ENCODE results near the gene GPN1. TPM values are rescaled to one million over a fixed set of nuclear protein-coding genes. Genes with fewer than 3 reads are reported as not detected.
A peak's percentile ranks its signal among the peaks of the same experiment; 100 is the strongest.
"Not testable (repeated sequence)": the region's sequence is repeated elsewhere in the genome, so short reads cannot be mapped to it uniquely, and the experiment has no call there.

The GPN1 gene
- total RNA-seq (2014; rRNA removed; shearing (Covaris generic); ENCODE audit: low replicate concordance) = 47.2 and 58.4 TPM in 2 replicates

DNA sequence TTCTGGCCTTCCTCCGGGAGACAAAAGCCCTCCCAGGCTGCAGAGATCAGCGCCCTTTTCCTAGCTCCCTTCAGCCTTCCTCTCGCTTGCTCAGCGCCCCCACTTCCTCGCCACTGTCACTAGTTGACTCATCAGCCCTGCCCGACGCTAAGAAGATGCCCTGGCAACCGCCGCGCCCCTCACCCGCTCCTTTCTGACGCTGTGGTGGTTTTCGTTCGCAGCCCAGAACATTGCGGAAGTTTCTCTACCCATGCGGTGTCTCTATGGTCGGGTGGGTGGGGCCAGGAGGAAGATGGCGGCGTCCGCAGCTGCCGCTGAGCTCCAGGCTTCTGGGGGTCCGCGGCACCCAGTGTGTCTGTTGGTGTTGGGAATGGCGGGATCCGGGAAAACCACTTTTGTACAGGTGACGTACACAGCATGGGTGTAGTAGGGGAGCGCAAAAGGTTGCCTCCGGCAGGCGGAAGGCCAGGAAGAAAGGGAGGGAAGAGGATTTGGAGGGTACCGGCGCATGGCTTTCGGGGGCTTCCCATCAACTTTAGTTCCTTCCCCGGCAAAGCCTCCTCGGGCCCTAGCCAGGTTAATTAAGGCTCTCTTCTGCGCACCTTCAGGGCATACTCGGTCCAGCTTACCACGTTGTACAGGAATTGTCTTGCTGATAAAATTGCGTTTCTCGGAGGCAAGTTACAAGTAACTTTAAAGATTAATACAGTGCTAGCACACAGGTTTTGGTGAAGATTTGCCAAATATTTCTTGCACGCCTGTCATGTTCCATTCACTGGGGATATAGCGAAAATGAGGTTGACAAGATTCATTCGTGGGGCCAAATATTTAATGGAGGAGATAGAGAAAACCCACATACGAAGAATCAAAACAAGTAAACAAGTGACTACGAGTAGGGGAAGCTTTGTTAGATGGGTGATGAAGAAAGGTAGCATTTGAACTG is at the start of gene GPN1, which contains the start of gene CCDC121:
Gene GPN1 (plus strand): TSS at position 284 of the 943 bp plus-strand sequence. CDS start 9 bp downstream, at position 293.
Gene CCDC121 (minus strand): TSS at position 246 of the 943 bp plus-strand sequence. CDS start 1,213 bp downstream, outside the sequence.
- in situ Hi-C loops (cut with HindIII; ENCODE audit: low pct_unique_long_range_greater_than_20kb, low sequenced_read_pairs) = no loop called here

DNA sequence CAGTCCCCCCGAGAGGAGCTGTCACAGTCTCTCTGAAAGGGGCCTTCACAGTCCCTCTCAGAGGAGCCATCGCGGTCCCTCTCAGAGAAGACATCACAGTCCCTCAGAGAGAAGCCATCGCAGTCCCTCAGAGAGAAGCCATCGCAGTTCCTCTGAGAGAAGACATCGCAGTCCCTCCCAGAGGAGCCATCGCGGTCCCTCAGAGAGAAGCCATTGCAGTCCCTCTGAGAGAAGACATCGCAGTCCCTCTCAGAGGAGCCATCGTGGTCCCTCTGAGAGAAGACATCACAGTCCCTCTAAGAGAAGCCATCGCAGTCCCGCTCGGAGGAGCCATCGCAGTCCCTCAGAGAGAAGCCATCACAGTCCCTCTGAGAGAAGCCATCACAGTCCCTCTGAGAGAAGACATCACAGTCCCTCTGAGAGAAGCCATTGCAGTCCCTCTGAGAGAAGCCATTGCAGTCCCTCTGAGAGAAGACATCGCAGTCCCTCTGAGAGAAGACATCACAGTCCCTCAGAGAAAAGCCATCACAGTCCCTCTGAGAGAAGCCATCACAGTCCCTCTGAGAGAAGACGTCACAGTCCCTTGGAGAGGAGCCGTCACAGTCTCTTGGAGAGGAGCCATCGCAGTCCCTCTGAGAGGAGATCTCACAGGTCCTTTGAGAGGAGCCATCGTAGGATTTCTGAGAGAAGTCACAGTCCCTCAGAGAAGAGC is 47.3 kb upstream of the GPN1 start:
- in situ Hi-C loops (cut with HindIII; ENCODE audit: low pct_unique_long_range_greater_than_20kb, low sequenced_read_pairs) = no loop called here
- no peak for DNase-seq (ENCODE audit: low read depth)

More for the DNA sequence above, at the start of gene GPN1, which contains the start of gene CCDC121:
- peak; percentile 92 for DNase-seq (ENCODE audit: low read depth)

DNA sequence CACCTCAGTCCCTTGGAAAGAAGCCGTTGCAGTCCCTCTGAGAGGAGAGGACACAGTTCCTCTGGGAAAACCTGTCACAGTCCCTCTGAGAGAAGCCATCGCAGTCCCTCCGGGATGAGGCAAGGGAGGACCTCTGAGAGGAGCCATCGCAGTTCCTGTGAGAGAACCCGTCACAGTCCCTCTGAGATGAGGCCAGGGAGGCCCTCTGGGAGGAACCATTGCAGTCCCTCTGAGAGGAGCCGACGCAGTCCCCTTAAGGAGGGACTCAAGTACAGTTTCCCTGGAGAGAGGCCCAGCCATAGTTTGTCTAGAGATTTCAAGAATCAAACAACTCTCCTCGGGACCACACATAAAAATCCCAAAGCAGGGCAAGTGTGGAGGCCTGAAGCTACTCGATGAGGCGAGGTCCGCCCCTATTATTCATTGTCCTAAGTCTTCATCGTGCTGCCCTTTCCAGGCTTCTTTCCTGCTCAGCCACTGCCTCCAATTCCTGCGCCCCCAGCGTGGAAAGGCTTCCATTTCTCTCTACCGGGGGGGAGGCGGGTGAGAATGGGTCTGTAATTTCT is 46.6 kb upstream of the GPN1 start:
- DNase-seq (ENCODE audit: low read depth) = no peak
- in situ Hi-C loops (cut with HindIII; ENCODE audit: low pct_unique_long_range_greater_than_20kb, low sequenced_read_pairs) = no loop called here

DNA sequence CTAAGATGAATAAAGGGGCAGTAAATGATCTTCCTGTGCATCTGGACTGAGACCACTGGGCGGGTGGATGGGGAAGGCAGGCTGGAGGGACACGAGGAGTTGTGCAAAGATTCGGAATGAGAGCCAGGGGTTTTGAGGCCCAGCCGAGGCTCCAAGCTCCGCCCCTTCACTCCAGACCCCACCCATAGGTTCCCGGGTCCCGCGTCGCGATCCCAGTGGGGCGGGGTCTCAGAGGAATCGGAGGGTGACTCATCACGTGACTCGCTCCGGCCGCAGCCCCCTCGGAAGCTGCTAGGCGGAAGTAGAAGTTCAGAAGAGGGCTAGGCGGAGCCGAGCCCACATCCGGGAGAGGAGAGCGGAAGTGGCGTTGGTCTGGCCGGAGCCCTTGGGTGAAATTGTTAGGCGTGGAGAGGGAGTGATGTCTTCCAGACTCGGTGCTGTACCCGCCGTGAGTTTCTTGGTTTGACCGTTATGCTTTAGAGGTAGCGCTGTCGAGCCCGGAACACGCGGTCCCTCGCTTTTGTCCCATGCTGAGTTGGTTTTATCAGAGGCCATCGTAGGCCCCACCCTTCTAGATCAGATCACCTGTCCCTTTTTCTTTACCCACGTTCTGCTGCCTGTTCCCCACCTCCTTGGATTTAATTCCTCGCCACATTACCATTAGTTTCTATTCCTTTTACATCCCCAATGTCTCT is 46.0 kb upstream of the GPN1 start, which contains the start of gene ZNF512:
Gene ZNF512 (plus strand): TSS at position 348 of the 695 bp plus-strand sequence. CDS start 71 bp downstream, at position 419.
- DNase-seq (ENCODE audit: low read depth) = peak; percentile 94
- in situ Hi-C loops (cut with HindIII; ENCODE audit: low pct_unique_long_range_greater_than_20kb, low sequenced_read_pairs) = no loop called here

DNA sequence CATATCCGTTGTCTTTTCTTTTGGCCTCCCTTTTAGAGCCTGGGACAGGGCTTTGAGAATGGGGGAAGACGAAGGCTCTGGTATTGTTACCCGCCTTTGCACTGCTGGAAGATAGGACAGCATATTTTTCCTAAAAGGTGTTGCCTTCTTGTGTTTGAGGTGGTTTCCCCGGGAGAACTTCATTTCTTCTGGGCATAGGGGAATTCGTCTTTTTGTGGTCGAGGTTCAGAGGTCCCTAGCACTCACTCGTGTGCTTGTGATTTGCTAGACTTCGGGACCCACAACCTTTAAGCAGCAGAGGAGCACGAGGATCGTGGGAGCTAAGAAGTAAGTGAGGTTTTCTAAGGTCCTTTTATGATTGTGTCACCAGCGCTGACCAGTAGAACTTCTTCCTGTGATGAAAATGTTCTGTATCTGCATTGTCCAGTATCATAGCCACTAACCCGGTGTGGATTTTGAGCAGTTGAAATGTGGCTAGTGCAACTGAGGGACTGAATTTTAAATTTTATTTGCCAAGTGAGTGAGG is 45.4 kb upstream of the GPN1 start:
- in situ Hi-C loops (cut with HindIII; ENCODE audit: low pct_unique_long_range_greater_than_20kb, low sequenced_read_pairs) = no loop called here
- no peak for DNase-seq (ENCODE audit: low read depth)

DNA sequence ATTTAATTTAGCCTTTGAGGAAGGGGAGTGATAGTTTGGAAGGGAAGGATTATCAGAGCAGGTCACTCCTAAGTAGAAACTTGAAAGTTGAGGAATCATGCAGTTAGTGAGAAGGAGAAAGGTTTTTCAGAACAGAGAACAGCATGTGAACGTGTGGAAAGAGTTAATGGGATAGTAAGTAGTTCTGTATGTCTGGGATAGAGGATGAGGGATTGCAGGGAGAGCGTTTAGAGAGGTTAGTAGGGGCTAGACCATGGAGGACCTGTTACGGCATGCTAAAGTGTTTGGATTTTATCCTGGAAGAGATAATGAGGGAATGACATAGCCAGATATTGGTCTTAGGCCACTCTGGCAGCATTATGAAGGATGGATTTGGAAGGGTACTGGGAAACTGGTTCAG is 44.3 kb upstream of the GPN1 start:
- no peak for DNase-seq (ENCODE audit: low read depth)
- in situ Hi-C loops (cut with HindIII; ENCODE audit: low pct_unique_long_range_greater_than_20kb, low sequenced_read_pairs) = no loop called here

DNA sequence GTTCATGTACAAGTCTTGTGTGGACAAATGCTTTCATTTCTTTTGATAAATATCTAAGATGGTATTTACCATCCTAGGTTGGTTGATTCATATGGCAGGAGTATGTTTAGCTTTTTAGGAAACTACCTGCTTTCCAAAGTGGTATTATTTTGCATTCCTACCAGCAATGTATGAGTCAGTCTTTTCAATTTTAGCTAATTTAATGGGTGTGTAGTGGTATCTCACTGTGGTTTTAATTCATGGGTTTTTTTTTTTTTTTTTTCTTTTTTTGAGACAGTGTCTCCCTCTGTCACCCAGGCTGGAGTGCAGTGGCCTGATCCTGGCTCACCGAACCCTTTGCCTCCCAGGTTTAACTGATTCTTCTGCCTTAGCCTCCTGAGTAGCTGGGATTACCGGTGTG is 41.8 kb upstream of the GPN1 start:
- in situ Hi-C loops (cut with HindIII; ENCODE audit: low pct_unique_long_range_greater_than_20kb, low sequenced_read_pairs) = loop anchor here (5.0 kb wide), 1 partner anchor 35 kb away; no protein-coding TSS in a partner anchor
- DNase-seq (ENCODE audit: low read depth) = no peak

DNA sequence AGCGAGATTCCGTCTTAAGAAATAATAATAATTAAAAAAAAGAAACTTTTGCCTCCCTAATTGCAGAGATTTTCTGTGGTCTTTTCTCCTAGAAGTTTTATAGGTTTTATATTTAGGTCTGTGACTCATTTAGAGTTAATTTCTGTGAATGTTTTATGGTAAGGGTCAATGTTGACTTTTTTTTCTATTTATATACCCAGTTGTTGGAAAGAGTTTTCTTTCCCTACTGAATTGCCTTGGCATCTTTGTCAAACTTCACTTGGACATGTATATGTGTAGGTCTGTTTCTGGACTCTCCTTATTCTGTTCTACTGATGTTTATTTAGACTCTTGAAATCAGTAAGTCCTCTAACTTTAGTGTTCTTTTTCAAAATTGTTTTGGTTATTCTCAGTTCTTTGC is 40.5 kb upstream of the GPN1 start:
- DNase-seq (ENCODE audit: low read depth) = no peak
- in situ Hi-C loops (cut with HindIII; ENCODE audit: low pct_unique_long_range_greater_than_20kb, low sequenced_read_pairs) = loop anchor here (5.0 kb wide), 1 partner anchor 34 kb away; no protein-coding TSS in a partner anchor

DNA sequence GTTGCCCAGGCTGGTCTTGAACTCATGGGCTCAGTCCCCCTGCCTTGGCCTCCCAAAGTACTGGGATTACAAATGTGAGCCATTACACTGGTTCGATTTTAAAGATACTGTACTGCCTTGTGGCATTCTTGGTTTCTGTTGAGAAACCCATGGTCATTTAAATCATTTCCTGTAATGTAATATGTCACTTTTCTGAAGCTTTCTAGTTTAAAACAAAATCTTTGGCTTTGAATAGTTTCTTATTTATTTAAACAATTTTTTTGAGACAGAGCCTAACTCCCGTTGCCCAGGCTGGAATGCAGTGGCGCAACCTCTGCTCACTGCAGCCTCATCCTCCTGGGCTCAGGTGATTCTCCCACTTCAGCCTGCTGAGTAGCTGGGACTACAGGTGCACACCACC is 37.1 kb upstream of the GPN1 start:
- in situ Hi-C loops (cut with HindIII; ENCODE audit: low pct_unique_long_range_greater_than_20kb, low sequenced_read_pairs) = no loop called here
- no peak for DNase-seq (ENCODE audit: low read depth)

DNA sequence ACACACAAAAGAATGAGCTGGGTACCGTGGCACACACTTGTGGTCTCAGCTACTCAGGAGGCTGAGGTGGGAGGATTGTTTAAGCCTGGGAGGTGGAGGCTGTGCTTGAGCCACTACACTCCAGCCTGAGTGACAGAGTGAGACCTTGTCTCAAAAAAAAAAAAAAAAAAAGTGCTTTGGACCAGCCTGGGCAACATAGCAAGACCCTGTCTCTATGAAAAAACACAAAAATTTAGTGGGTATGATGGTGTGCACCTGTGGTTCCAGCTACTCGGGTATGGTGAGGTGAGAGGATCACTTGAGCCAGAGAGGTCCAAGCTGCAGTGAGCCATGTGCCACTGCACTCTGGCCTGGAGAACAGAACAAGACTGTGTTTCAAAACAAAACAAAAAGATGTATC is 35.6 kb upstream of the GPN1 start:
- in situ Hi-C loops (cut with HindIII; ENCODE audit: low pct_unique_long_range_greater_than_20kb, low sequenced_read_pairs) = no loop called here
- no peak for DNase-seq (ENCODE audit: low read depth)

DNA sequence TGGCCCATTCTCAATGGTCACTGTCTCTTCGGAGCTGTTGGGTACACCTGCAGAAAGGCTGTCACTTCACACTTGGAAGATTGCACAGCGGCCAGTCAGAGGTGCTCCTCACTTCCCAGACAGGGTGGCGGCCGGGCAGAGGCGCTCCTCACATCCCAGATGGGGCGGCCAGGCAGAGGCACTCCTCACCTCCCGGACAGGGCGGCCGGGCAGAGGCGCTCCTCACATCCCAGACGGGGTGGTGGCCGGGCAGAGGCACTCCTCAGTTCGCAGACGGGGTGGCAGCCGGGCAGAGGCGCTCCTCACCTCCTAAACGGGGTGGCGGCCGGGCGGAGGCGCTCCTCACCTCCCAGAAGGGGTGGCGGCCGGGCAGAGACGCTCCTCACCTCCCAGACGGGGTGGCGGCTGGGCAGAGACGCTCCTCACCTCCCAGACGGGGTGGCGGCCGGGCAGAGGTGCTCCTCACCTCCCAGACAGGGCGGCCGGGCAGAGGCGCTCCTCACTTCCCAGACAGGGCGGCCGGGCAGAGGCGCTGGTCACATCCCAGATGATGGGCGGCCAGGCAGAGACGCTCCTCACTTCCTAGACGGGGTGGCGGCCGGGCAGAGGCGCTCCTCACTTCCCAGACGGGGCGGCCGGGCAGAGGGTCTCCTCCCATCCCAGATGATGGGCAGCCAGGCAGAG is 34.7 kb upstream of the GPN1 start:
- in situ Hi-C loops (cut with HindIII; ENCODE audit: low pct_unique_long_range_greater_than_20kb, low sequenced_read_pairs); DNase-seq (ENCODE audit: low read depth): not testable (repeated sequence)

DNA sequence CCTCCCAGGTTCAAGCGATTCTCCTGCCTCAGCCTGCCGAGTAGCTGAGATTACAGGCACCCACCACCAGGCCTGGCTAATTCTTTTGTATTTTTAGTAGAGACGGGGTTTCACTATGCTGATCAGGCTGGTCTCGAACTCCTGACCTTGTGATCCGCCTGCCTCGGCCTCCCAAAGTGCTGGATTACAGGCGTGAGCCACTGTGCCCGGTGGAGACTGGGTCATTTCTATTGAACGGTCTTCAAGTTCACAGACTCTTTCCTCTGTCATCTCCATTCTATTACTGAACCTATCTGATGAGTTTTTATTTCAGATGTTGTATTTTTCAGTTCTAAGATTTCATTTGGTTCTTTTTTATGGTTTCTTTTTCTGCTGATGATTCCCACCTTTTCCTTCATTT is 33.4 kb upstream of the GPN1 start:
- DNase-seq (ENCODE audit: low read depth); in situ Hi-C loops (cut with HindIII; ENCODE audit: low pct_unique_long_range_greater_than_20kb, low sequenced_read_pairs): not testable (repeated sequence)

DNA sequence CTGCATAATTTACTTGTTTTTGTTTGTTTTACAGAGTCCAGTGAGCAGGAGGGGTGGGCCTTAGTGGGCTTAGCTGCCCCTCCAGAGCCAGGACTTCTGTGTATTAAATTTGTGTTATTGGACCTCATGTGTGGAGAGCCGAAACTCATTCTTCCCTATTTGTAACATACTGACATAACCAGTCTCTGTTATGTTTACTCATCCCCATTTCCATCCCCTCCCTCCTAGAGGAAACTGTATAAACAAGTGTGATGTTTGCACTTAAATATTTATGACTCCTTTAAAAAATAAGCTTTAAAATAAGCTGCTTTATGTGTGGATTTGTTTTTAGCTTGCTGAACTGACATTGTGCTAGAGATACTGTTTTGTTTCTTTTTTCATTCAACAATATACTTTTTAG is 32.2 kb upstream of the GPN1 start:
- in situ Hi-C loops (cut with HindIII; ENCODE audit: low pct_unique_long_range_greater_than_20kb, low sequenced_read_pairs) = no loop called here
- DNase-seq (ENCODE audit: low read depth) = no peak

DNA sequence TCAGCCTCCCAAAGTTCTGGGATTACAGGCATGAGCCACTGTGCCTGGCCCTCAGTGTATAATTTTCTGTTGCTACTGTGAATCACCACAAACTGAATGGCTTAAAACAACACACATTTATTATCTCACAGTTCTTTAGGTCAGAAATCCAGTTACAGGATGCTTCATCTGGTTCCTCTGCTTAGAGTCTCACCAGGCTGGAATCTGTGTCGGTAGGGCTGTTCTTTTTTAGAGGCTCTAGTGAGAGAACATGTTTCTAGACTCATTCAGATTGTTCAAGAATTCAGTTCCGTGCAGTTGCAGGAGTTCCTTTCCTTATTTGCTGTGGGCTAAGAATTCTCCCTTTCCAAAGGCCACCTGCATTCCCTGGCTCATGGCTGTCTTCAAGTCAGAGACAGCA is 22.2 kb upstream of the GPN1 start:
- no peak for DNase-seq (ENCODE audit: low read depth)
- in situ Hi-C loops (cut with HindIII; ENCODE audit: low pct_unique_long_range_greater_than_20kb, low sequenced_read_pairs) = no loop called here

DNA sequence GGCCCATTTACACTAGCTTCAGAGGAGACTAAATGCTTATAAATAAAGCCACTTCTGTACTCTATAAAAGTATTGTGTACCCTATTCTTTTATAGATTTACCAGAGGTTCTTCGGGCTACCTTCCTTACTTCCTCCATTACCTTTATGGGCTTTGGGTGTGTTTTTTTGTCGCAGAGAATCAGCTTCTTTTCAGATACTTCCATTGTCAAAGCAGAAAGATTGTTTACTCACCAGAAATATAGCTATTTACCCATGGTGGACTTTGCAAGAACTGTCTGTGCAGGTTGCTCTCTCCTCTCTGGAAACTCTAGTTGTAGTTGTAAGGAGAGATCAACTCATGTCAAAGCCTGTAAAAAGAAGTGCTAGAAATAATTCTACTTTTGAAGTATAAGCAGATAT is 14.9 kb upstream of the GPN1 start:
- in situ Hi-C loops (cut with HindIII; ENCODE audit: low pct_unique_long_range_greater_than_20kb, low sequenced_read_pairs) = no loop called here
- no peak for DNase-seq (ENCODE audit: low read depth)

DNA sequence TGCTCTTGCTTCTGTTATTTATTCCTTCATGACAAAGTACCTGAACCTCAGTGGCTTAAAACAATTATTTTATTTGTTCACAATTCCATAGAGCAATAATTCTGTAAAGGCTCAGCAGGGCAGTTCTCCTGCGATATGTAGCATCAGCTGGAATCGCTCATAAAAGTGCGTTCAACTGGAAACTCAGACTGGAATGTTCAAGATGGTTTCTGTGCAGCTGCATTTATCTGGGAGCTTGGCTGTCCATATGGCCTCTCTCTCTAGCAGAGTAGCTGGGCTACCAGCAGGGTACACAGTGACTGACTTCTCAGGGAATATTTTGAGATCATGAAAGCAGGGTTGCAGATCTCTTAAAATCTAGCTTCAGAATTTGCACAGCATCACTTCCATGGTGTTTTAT is 13.5 kb upstream of the GPN1 start:
- no peak for DNase-seq (ENCODE audit: low read depth)

DNA sequence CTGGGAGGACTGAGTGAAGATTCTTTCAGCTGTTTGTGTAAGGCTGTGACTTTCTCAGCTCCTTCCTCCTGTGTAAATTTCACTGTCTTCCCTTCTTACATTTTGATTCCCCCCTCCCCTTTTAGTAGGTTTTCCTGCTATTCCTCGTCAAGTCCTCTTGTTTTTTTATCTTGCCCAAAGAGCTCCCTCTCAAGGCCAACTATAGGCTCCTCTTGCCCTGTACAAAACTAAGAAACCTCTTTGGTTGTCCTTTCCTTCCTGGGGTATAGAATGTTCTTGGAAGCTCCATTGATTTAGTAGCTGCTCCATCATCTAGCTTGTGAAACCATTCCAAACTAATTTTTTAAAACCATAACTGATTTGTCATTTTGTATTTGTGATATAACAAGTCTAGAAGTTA is 7.3 kb upstream of the GPN1 start:
- in situ Hi-C loops (cut with HindIII; ENCODE audit: low pct_unique_long_range_greater_than_20kb, low sequenced_read_pairs) = loop anchor here (5.0 kb wide), 1 partner anchor 34 kb away; no protein-coding TSS in a partner anchor
- DNase-seq (ENCODE audit: low read depth) = no peak

More for the DNA sequence above, 13.5 kb upstream of the GPN1 start:
- in situ Hi-C loops (cut with HindIII; ENCODE audit: low pct_unique_long_range_greater_than_20kb, low sequenced_read_pairs) = no loop called here
